RWPE2 (cell line): ENCODE results near the gene FOXO1.

Experiments
- ATAC-seq: fragments of 200-7000 bp; cut with Tn5 transposase; 3 replicates; pipeline ENCODE4 v1.9.1; 2021; ENCODE audit warnings: low read depth
- DNase-seq: peaks from one replicate; pipeline ENCODE4 v3.0.0-alpha.2; 2020; ENCODE audit warnings: low spot score
- H3K27ac ChIP-seq: fragments of 450-650 bp; 2 replicates; pipeline ENCODE4 v1.5.1; 2017; ENCODE audit warnings: mild to moderate bottlenecking; ENCODE audit not compliant: poor library complexity, severe bottlenecking
- H3K27me3 ChIP-seq: fragments of 250-450 bp; sonication (Bioruptor Pico); 2 replicates; pipeline ENCODE4 v1.5.1; 2021; ENCODE audit warnings: mild to moderate bottlenecking, moderate library complexity; ENCODE audit not compliant: insufficient read depth, poor library complexity, severe bottlenecking
- H3K36me3 ChIP-seq: fragments of 250-450 bp; sonication (Bioruptor Pico); 2 replicates; pipeline ENCODE4 v1.5.1; 2020; ENCODE audit warnings: low read depth, mild to moderate bottlenecking, moderate library complexity
- H3K4me1 ChIP-seq: fragments of 250-450 bp; sonication (Bioruptor Pico); 2 replicates; pipeline ENCODE4 v1.5.1; 2021; ENCODE audit warnings: mild to moderate bottlenecking, moderate library complexity; ENCODE audit not compliant: insufficient read depth, poor library complexity, severe bottlenecking
- H3K4me3 ChIP-seq: fragments of 250-450 bp; sonication (Bioruptor Pico); 2 replicates; pipeline ENCODE4 v1.5.1; 2021; ENCODE audit warnings: mild to moderate bottlenecking, moderate library complexity; ENCODE audit not compliant: severe bottlenecking
- H3K9me3 ChIP-seq: fragments of 250-450 bp; sonication (Bioruptor Pico); 2 replicates; pipeline ENCODE4 v1.5.1; 2021; ENCODE audit warnings: mild to moderate bottlenecking, moderate library complexity; ENCODE audit not compliant: severe bottlenecking
- CTCF ChIP-seq: fragments of 450-650 bp; IDR thresholded peaks from one replicate; pipeline ENCODE4 v1.5.1; 2017; ENCODE audit warnings: mild to moderate bottlenecking, moderate library complexity; ENCODE audit not compliant: poor library complexity, severe bottlenecking

The FOXO1 gene

DNA sequence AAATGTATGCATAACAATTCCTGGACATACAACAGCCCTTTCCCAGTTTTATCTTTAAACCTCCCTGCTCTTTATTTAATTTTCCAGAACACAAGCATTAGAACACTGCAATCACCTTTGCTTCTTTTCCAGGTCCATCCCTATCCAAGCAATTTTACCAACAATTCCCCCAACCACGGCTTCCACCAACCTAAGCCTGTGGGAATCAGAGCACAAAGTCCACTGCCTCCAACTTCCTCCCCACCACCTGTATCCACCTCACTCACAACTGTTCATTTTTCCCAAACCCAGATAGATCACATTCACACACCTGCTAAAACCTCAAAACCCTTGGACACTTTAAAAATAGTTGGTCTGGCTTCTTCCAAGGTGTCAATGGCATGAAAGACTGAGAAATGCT is 39.5 kb downstream of the FOXO1 start:
- no peak overlapping the region for H3K4me3 ChIP-seq
- no peaks in the 10 kb centered on the region for H3K9me3 ChIP-seq
- no peak overlapping the region for H3K27ac ChIP-seq
- DNase-seq (no peak), ATAC-seq (no peak)
- no peaks in the 10 kb centered on the region for H3K36me3 ChIP-seq
- peaks cover 24% of the 10 kb centered on the region for H3K4me1 ChIP-seq
- H3K27me3 ChIP-seq: no peaks in the 10 kb centered on the region
- no peak for TF ChIP-seq CTCF

GRCh38 chr13:40626561-40626960 is 39.9 kb downstream of the FOXO1 start:
- DNase-seq (no peak), ATAC-seq (no peak)
- Histone ChIP-seq H3K9me3 (no peaks in the 10 kb centered on the region), H3K4me3 (no peak overlapping the region), H3K27me3 (no peaks in the 10 kb centered on the region), H3K27ac (no peak overlapping the region), H3K36me3 (no peaks in the 10 kb centered on the region), H3K4me1 (peaks cover 24% of the 10 kb centered on the region)
- no peak for TF ChIP-seq CTCF

DNA sequence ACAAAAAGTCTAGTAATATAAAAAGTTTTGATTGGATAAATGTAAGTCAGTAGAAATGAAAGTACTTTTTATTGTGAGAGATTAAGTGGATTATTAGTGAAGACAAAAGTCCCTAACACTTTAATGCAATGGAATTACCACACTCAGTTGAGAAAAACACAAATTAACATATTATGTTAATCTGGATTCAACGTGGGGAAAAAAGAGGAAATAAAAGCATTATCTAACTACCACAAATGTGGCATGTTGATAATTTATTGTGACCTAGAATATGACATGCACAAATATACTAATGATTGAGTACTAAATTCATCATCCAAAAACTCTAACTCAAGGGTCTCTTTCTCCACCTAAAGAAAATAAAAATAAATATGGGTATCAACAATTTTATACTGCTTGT is 41.5 kb downstream of the FOXO1 start:
- peaks cover 24% of the 10 kb centered on the region for H3K4me1 ChIP-seq
- TF ChIP-seq CTCF: no peak
- H3K27me3 ChIP-seq: no peaks in the 10 kb centered on the region
- no peak overlapping the region for H3K27ac ChIP-seq
- H3K4me3 ChIP-seq: no peak overlapping the region
- H3K36me3 ChIP-seq: no peaks in the 10 kb centered on the region
- DNase-seq: no peak
- no peak for ATAC-seq
- no peaks in the 10 kb centered on the region for H3K9me3 ChIP-seq

DNA sequence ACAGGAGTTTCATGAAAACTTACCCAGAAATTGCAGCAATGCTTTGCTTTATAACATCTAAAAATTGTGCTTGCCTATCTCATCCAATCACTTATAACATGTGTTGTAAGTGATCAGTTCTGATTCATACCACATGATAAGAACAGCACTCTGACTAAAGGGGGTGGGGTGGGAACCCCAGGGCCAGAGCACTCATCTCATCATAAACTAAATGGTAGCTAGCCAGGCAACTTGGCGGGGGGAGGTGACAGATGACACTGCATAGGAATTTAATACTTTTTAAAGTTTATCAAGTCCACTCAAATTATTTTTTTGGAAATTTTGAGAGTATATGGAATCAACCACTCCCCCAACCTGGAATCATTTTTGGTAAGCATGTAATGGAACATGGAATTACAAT is 42.1 kb downstream of the FOXO1 start:
- Histone ChIP-seq H3K4me1 (peaks cover 24% of the 10 kb centered on the region), H3K36me3 (no peaks in the 10 kb centered on the region), H3K9me3 (no peaks in the 10 kb centered on the region), H3K4me3 (no peak overlapping the region), H3K27me3 (no peaks in the 10 kb centered on the region), H3K27ac (no peak overlapping the region)
- no peak for DNase-seq
- TF ChIP-seq CTCF: no peak
- ATAC-seq: peak; percentile 48; the same call in 1 of the 3 replicates

GRCh38 chr13:40622761-40623160 is 43.7 kb downstream of the FOXO1 start:
- Histone ChIP-seq H3K4me3 (no peak overlapping the region), H3K4me1 (peaks cover 24% of the 10 kb centered on the region), H3K27me3 (no peaks in the 10 kb centered on the region), H3K27ac (no peak overlapping the region), H3K36me3 (no peaks in the 10 kb centered on the region), H3K9me3 (no peaks in the 10 kb centered on the region)
- DNase-seq (no peak), ATAC-seq (no peak)
- no peak for TF ChIP-seq CTCF
